ENCODE measurements around the gene ADSS1. TPM values are rescaled to one million over a fixed set of nuclear protein-coding genes. Genes with fewer than 3 reads are reported as not detected.

The ADSS1 gene
- total RNA-seq, 1 donor: 4.3 TPM

- no peak for TF ChIP-seq CTCF (IDR thresholded peaks at IDR 0.05; ENCODE audit: extremely low read depth, low read depth, low read length)
- no peak overlapping the region for H3K27ac ChIP-seq (ENCODE audit: low read depth, low read length)
- H2AFZ ChIP-seq (ENCODE audit: low read length): no peak overlapping the region
- H3K36me3 ChIP-seq (ENCODE audit: insufficient read depth, low read length): peaks cover 10% of the 10 kb centered on the region
- no peaks in the 10 kb centered on the region for H3K9me3 ChIP-seq (ENCODE audit: low read depth, low read length)
- no peak for DNase-seq (ENCODE audit: insufficient read length, low spot score, missing footprints)
- peaks cover 79% of the 10 kb centered on the region for H3K79me2 ChIP-seq (ENCODE audit: insufficient read depth, low read length)
- peaks cover 69% of the 10 kb centered on the region for H4K20me1 ChIP-seq (ENCODE audit: insufficient read depth, low read length)
- H3K4me2 ChIP-seq (ENCODE audit: insufficient read depth, low read length): no peak overlapping the region
- no peak overlapping the region for H3K4me3 ChIP-seq (ENCODE audit: insufficient read depth, low read length)
- peaks cover 20% of the 10 kb centered on the region for H3K4me1 ChIP-seq (ENCODE audit: insufficient read depth, low read length)
- no peaks in the 10 kb centered on the region for H3K27me3 ChIP-seq (ENCODE audit: insufficient read depth, low read length)
Measured at GRCh38 chr14:104692261-104692938, 31.6 kb upstream of the ADSS1 start.

GRCh38 chr14:104692939-104693315, 31.1 kb upstream of the ADSS1 start:
- no peak overlapping the region for H3K4me2 ChIP-seq (ENCODE audit: insufficient read depth, low read length)
- no peaks in the 10 kb centered on the region for H3K27me3 ChIP-seq (ENCODE audit: insufficient read depth, low read length)
- TF ChIP-seq CTCF (IDR thresholded peaks at IDR 0.05; ENCODE audit: extremely low read depth, low read depth, low read length): no peak
- peaks cover 20% of the 10 kb centered on the region for H3K4me1 ChIP-seq (ENCODE audit: insufficient read depth, low read length)
- H3K27ac ChIP-seq (ENCODE audit: low read depth, low read length): no peak overlapping the region
- no peak overlapping the region for H3K4me3 ChIP-seq (ENCODE audit: insufficient read depth, low read length)
- peaks cover 84% of the 10 kb centered on the region for H3K79me2 ChIP-seq (ENCODE audit: insufficient read depth, low read length)
- no peaks in the 10 kb centered on the region for H3K9me3 ChIP-seq (ENCODE audit: low read depth, low read length)
- H2AFZ ChIP-seq (ENCODE audit: low read length): no peak overlapping the region
- H4K20me1 ChIP-seq (ENCODE audit: insufficient read depth, low read length): peaks cover 74% of the 10 kb centered on the region
- DNase-seq (ENCODE audit: insufficient read length, low spot score, missing footprints): no peak
- peaks cover 10% of the 10 kb centered on the region for H3K36me3 ChIP-seq (ENCODE audit: insufficient read depth, low read length)

GRCh38 chr14:104693482-104694431, 30.3 kb upstream of the ADSS1 start:
- H3K79me2 ChIP-seq (ENCODE audit: insufficient read depth, low read length): peaks cover 93% of the 10 kb centered on the region
- H3K9me3 ChIP-seq (ENCODE audit: low read depth, low read length): no peaks in the 10 kb centered on the region
- DNase-seq (ENCODE audit: insufficient read length, low spot score, missing footprints): no peak
- TF ChIP-seq CTCF (IDR thresholded peaks at IDR 0.05; ENCODE audit: extremely low read depth, low read depth, low read length): no peak
- H4K20me1 ChIP-seq (ENCODE audit: insufficient read depth, low read length): peaks cover 76% of the 10 kb centered on the region
- H3K4me1 ChIP-seq (ENCODE audit: insufficient read depth, low read length): peaks cover 13% of the 10 kb centered on the region
- no peak overlapping the region for H3K27ac ChIP-seq (ENCODE audit: low read depth, low read length)
- H3K36me3 ChIP-seq (ENCODE audit: insufficient read depth, low read length): peaks cover 10% of the 10 kb centered on the region
- H2AFZ ChIP-seq (ENCODE audit: low read length): no peak overlapping the region
- no peak overlapping the region for H3K4me3 ChIP-seq (ENCODE audit: insufficient read depth, low read length)
- no peaks in the 10 kb centered on the region for H3K27me3 ChIP-seq (ENCODE audit: insufficient read depth, low read length)
- H3K4me2 ChIP-seq (ENCODE audit: insufficient read depth, low read length): no peak overlapping the region

- peaks cover 82% of the 10 kb centered on the region for H4K20me1 ChIP-seq (ENCODE audit: insufficient read depth, low read length)
- H3K9me3 ChIP-seq (ENCODE audit: low read depth, low read length): no peaks in the 10 kb centered on the region
- H3K4me2 ChIP-seq (ENCODE audit: insufficient read depth, low read length): no peak overlapping the region
- H3K27me3 ChIP-seq (ENCODE audit: insufficient read depth, low read length): no peaks in the 10 kb centered on the region
- peaks cover 10% of the 10 kb centered on the region for H3K36me3 ChIP-seq (ENCODE audit: insufficient read depth, low read length)
- no peak overlapping the region for H3K4me3 ChIP-seq (ENCODE audit: insufficient read depth, low read length)
- peaks cover 11% of the 10 kb centered on the region for H3K4me1 ChIP-seq (ENCODE audit: insufficient read depth, low read length)
- no peak for TF ChIP-seq CTCF (IDR thresholded peaks at IDR 0.05; ENCODE audit: extremely low read depth, low read depth, low read length)
- peaks cover 100% of the 10 kb centered on the region for H3K79me2 ChIP-seq (ENCODE audit: insufficient read depth, low read length)
- no peak overlapping the region for H3K27ac ChIP-seq (ENCODE audit: low read depth, low read length)
- no peak for DNase-seq (ENCODE audit: insufficient read length, low spot score, missing footprints)
- H2AFZ ChIP-seq (ENCODE audit: low read length): no peak overlapping the region
Measured at GRCh38 chr14:104694475-104694950, 29.5 kb upstream of the ADSS1 start.
